GM12892 (cell line): ENCODE measurements around the gene SEC31B.

Experiments
- POLR2A ChIP-seq: IDR thresholded peaks from 2 replicates; pipeline ENCODE4 v1.6.1; 2011; ENCODE audit warnings: low read depth, low read length, control low read depth
- POLR2AphosphoS5 ChIP-seq: IDR thresholded peaks from 2 replicates; pipeline ENCODE4 v1.6.1; 2011; ENCODE audit warnings: low read depth, low read length, control low read depth
- TAF1 ChIP-seq: IDR thresholded peaks from 2 replicates; pipeline ENCODE4 v1.6.1; 2011; ENCODE audit warnings: low read depth, mild to moderate bottlenecking, control low read depth, low read length, borderline replicate concordance

GRCh38 chr10:100537475-100537874, 17.8 kb upstream of the SEC31B start:
- no peak for TF ChIP-seq POLR2AphosphoS5
- no peak for TF ChIP-seq TAF1
- TF ChIP-seq POLR2A: no peak
